Erythroblast (primary cell): ENCODE results near the gene VIPAS39.

Experiments used
- GATA1 ChIP-seq: IDR thresholded peaks from 2 replicates; pipeline ENCODE4 v1.6.1; 2011; ENCODE audit warnings: low read depth, mild to moderate bottlenecking, control low read depth, low read length, moderate library complexity
- POLR2A ChIP-seq: IDR thresholded peaks from 2 replicates; pipeline ENCODE4 v1.6.1; 2011; ENCODE audit warnings: mild to moderate bottlenecking, low read length

DNA sequence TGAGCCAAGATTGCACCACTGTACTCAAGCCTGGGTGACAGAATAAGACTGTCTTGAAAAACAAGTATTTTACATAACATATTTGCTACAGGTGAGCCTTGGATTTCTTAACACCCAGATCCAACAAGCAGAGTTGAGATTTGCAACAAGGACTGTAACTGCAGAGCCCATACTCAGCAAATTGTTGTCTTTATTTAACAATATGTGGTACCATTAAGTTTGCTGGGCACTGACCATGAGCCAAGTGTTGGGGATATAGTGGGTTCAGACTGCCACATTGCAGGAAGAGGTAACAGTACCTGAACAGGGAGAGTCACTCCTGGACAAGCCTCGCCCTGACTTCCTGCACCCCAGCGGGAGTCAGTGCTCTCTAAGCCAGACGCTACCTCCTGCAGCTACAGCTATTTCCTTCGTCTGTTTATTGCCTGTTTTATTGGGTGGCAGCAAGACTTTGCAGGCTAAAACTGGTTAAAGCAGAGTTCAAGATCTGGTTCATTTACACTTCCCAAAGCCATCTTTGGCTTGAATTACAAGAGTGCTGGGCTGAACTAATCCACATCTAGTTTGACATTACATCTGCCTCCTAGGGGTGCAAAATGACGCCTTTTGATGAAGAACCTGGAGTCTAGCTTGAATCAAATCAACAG lies 12.9 kb upstream of the VIPAS39 start:
- TF ChIP-seq POLR2A (no peak), GATA1 (no peak)
